ENCODE measurements around the gene MGAT4A.

The MGAT4A gene

GRCh38 chr2:98747888-98748287, 17.0 kb upstream of the MGAT4A start:
- no peaks in the 10 kb centered on the region for H3K9me3 ChIP-seq (ENCODE audit: severe bottlenecking)
- no peaks in the 10 kb centered on the region for H3K36me3 ChIP-seq (ENCODE audit: low read depth)
- no peak for DNase-seq (ENCODE audit: low spot score)
- TF ChIP-seq CTCF (IDR thresholded peaks at IDR 0.05; ENCODE audit: poor library complexity, severe bottlenecking): no peak
- no peak overlapping the region for H3K27ac ChIP-seq (ENCODE audit: poor library complexity, severe bottlenecking)
- ATAC-seq (ENCODE audit: low read depth): no peak
- H3K27me3 ChIP-seq (ENCODE audit: insufficient read depth, poor library complexity, severe bottlenecking): no peaks in the 10 kb centered on the region
- no peak overlapping the region for H3K4me3 ChIP-seq (ENCODE audit: severe bottlenecking)
- H3K4me1 ChIP-seq (ENCODE audit: insufficient read depth, poor library complexity, severe bottlenecking): no peaks in the 10 kb centered on the region

GRCh38 chr2:98746426-98746825, 15.5 kb upstream of the MGAT4A start:
- no peak for TF ChIP-seq CTCF (IDR thresholded peaks at IDR 0.05; ENCODE audit: poor library complexity, severe bottlenecking)
- DNase-seq (ENCODE audit: low spot score): no peak
- ATAC-seq (ENCODE audit: low read depth): no peak
- H3K4me1 ChIP-seq (ENCODE audit: insufficient read depth, poor library complexity, severe bottlenecking): no peaks in the 10 kb centered on the region
- no peaks in the 10 kb centered on the region for H3K9me3 ChIP-seq (ENCODE audit: severe bottlenecking)
- no peaks in the 10 kb centered on the region for H3K27me3 ChIP-seq (ENCODE audit: insufficient read depth, poor library complexity, severe bottlenecking)
- no peaks in the 10 kb centered on the region for H3K36me3 ChIP-seq (ENCODE audit: low read depth)
- no peak overlapping the region for H3K27ac ChIP-seq (ENCODE audit: poor library complexity, severe bottlenecking)
- no peak overlapping the region for H3K4me3 ChIP-seq (ENCODE audit: severe bottlenecking)

- Histone ChIP-seq H3K36me3 (ENCODE audit: low read depth) (no peaks in the 10 kb centered on the region), H3K4me1 (ENCODE audit: insufficient read depth, poor library complexity, severe bottlenecking) (no peaks in the 10 kb centered on the region), H3K27me3 (ENCODE audit: insufficient read depth, poor library complexity, severe bottlenecking) (no peaks in the 10 kb centered on the region), H3K4me3 (ENCODE audit: severe bottlenecking) (no peak overlapping the region), H3K9me3 (ENCODE audit: severe bottlenecking) (no peaks in the 10 kb centered on the region), H3K27ac (ENCODE audit: poor library complexity, severe bottlenecking) (no peak overlapping the region)
- DNase-seq (ENCODE audit: low spot score) (no peak), ATAC-seq (ENCODE audit: low read depth) (no peak)
- no peak for TF ChIP-seq CTCF (IDR thresholded peaks at IDR 0.05; ENCODE audit: poor library complexity, severe bottlenecking)
Measured at GRCh38 chr2:98744595-98744994, 13.7 kb upstream of the MGAT4A start.

- H3K27ac ChIP-seq (ENCODE audit: poor library complexity, severe bottlenecking): no peak overlapping the region
- no peaks in the 10 kb centered on the region for H3K9me3 ChIP-seq (ENCODE audit: severe bottlenecking)
- TF ChIP-seq CTCF (IDR thresholded peaks at IDR 0.05; ENCODE audit: poor library complexity, severe bottlenecking): no peak
- no peaks in the 10 kb centered on the region for H3K36me3 ChIP-seq (ENCODE audit: low read depth)
- ATAC-seq (ENCODE audit: low read depth) (no peak), DNase-seq (ENCODE audit: low spot score) (no peak)
- no peak overlapping the region for H3K4me3 ChIP-seq (ENCODE audit: severe bottlenecking)
- H3K27me3 ChIP-seq (ENCODE audit: insufficient read depth, poor library complexity, severe bottlenecking): no peaks in the 10 kb centered on the region
- H3K4me1 ChIP-seq (ENCODE audit: insufficient read depth, poor library complexity, severe bottlenecking): no peaks in the 10 kb centered on the region
Measured at GRCh38 chr2:98743835-98744234, 12.9 kb upstream of the MGAT4A start.

- H3K27ac ChIP-seq (ENCODE audit: poor library complexity, severe bottlenecking): no peak overlapping the region
- no peaks in the 10 kb centered on the region for H3K36me3 ChIP-seq (ENCODE audit: low read depth)
- no peak for TF ChIP-seq CTCF (IDR thresholded peaks at IDR 0.05; ENCODE audit: poor library complexity, severe bottlenecking)
- no peaks in the 10 kb centered on the region for H3K9me3 ChIP-seq (ENCODE audit: severe bottlenecking)
- H3K27me3 ChIP-seq (ENCODE audit: insufficient read depth, poor library complexity, severe bottlenecking): no peaks in the 10 kb centered on the region
- peaks cover 8% of the 10 kb centered on the region for H3K4me1 ChIP-seq (ENCODE audit: insufficient read depth, poor library complexity, severe bottlenecking)
- DNase-seq (ENCODE audit: low spot score): no peak
- H3K4me3 ChIP-seq (ENCODE audit: severe bottlenecking): no peak overlapping the region
- no peak for ATAC-seq (ENCODE audit: low read depth)
Measured at GRCh38 chr2:98739020-98739419, 8.1 kb upstream of the MGAT4A start.

Measured in RWPE2 (cell line).